Keratinocyte (primary cell): ENCODE results near the gene CRYGC. TPM values are rescaled to one million over a fixed set of nuclear protein-coding genes. Genes with fewer than 3 reads are reported as not detected.

Experiments
- DNase-seq: peaks from one replicate; pipeline ENCODE4 v3.0.0-alpha.2; 2011; ENCODE audit warnings: low read depth, missing footprints, low spot score
- FAIRE-seq: peaks from 2 replicates; lab custom pipeline; 2011; peaks lifted over from hg19 to GRCh38; lab: Jason Lieb, UNC
- H2AFZ ChIP-seq: 2 replicates; pipeline ENCODE4 v1.6.0; 2012; ENCODE audit warnings: low read length, control low read depth, inconsistent platforms; ENCODE audit not compliant: control insufficient read depth
- H3K27ac ChIP-seq: 2 replicates; pipeline ENCODE4 v1.5.1; 2011; ENCODE audit warnings: low read length; ENCODE audit not compliant: control insufficient read depth, insufficient read depth
- H3K27me3 ChIP-seq: 3 replicates; pipeline ENCODE4 v1.6.0; 2011; ENCODE audit warnings: low read length; ENCODE audit not compliant: control insufficient read depth, insufficient read depth; ENCODE audit errors: extremely low read depth
- H3K36me3 ChIP-seq, 2 experiments: 2 replicates in 1 of 2; 3 replicates in 1 of 2; pipeline ENCODE4 v1.5.1; 2011; ENCODE audit warnings: low read length in 2 of 2, mild to moderate bottlenecking in 1 of 2; ENCODE audit not compliant: control insufficient read depth in 2 of 2, insufficient read depth in 2 of 2; ENCODE audit errors: extremely low read depth in 1 of 2
- H3K4me1 ChIP-seq: 3 replicates; pipeline ENCODE4 v1.5.1; 2011; ENCODE audit warnings: low read length; ENCODE audit not compliant: control insufficient read depth, insufficient read depth; ENCODE audit errors: extremely low read depth
- H3K4me2 ChIP-seq: 3 replicates; pipeline ENCODE4 v1.6.0; 2011; ENCODE audit warnings: low read depth, low read length; ENCODE audit not compliant: control insufficient read depth, insufficient read depth; ENCODE audit errors: extremely low read depth
- H3K4me3 ChIP-seq, 3 experiments: fragments of 200-600 bp in 1 of 3; sonication (generic) in 1 of 3; 2 replicates in 2 of 3; 3 replicates in 1 of 3; pipeline ENCODE4 v1.5.1; 2011 to 2016; ENCODE audit warnings: low read length in 3 of 3, mild to moderate bottlenecking in 3 of 3, control low read depth in 2 of 3, inconsistent platforms in 1 of 3, low read depth in 1 of 3, mixed read lengths in 1 of 3, mixed run types in 1 of 3, moderate library complexity in 1 of 3; ENCODE audit not compliant: control insufficient read depth in 2 of 3, insufficient read depth in 2 of 3; ENCODE audit errors: extremely low read depth in 1 of 3
- H3K79me2 ChIP-seq: 2 replicates; pipeline ENCODE4 v1.6.0; 2012; ENCODE audit warnings: low read length; ENCODE audit not compliant: control insufficient read depth, insufficient read depth
- H3K9ac ChIP-seq: 3 replicates; pipeline ENCODE4 v1.6.0; 2011; ENCODE audit warnings: low read length; ENCODE audit not compliant: control insufficient read depth, insufficient read depth; ENCODE audit errors: extremely low read depth
- H3K9me1 ChIP-seq: 3 replicates; pipeline ENCODE4 v1.6.0; 2011; ENCODE audit warnings: low read length; ENCODE audit not compliant: control insufficient read depth, insufficient read depth; ENCODE audit errors: extremely low read depth
- H3K9me3 ChIP-seq: 2 replicates; pipeline ENCODE4 v1.5.1; 2012; ENCODE audit warnings: low read depth, low read length; ENCODE audit not compliant: control insufficient read depth
- H4K20me1 ChIP-seq: 3 replicates; pipeline ENCODE4 v1.6.0; 2011; ENCODE audit warnings: low read length; ENCODE audit not compliant: control insufficient read depth, insufficient read depth; ENCODE audit errors: extremely low read depth
- CTCF ChIP-seq, 3 experiments: IDR thresholded peaks in 1 of 3; conservative IDR thresholded peaks in 1 of 3; optimal IDR thresholded peaks in 1 of 3; 2 replicates in 2 of 3; 3 replicates in 1 of 3; pipeline versions ENCODE3 to v1.5.1; 2011; ENCODE audit warnings: low read length in 3 of 3, mild to moderate bottlenecking in 3 of 3, moderate library complexity in 2 of 3, control low read depth in 1 of 3, inconsistent platforms in 1 of 3; ENCODE audit not compliant: insufficient read depth in 2 of 3; ENCODE audit errors: extremely low read depth in 1 of 3
- EZH2 ChIP-seq: IDR thresholded peaks from one replicate; pipeline ENCODE4 v1.6.1; 2012; ENCODE audit warnings: inconsistent platforms, mild to moderate bottlenecking, low read length, moderate library complexity
- dilution Hi-C: fragments of 300-500 bp; cut with MboI; formaldehyde crosslinking; loops from one replicate; pipeline ENCODE4 v1.7.0; 2020; ENCODE audit warnings: low sequenced_read_pairs; ENCODE audit not compliant: extremely low pct_ligation_motif_present
- polyA plus RNA-seq, 5 experiments: library from polyadenylated mRNA; depleted of rRNA in 3 of 5; stranded (reverse) in 3 of 5; stranded (forward) in 1 of 5; unstranded in 1 of 5; fragments of >200 nt; gene quantifications; 1 replicate in 1 of 5; 2 replicates in 3 of 5; 3 replicates in 1 of 5; pipeline versions ENCODE4 v1.2.1 to v1.2.3, GENCODE V29; 2011 to 2012; ENCODE audit warnings: missing spikeins in 2 of 5, low read depth in 1 of 5, low replicate concordance in 1 of 5

Gene CRYGC
- polyA plus RNA-seq, 1 donor (not counting 4 experiments of a cell fraction or from before 2014, with no cell fraction given) = not detected

GRCh38 chr2:208090420-208090819 is 39.2 kb downstream of the CRYGC start:
- H2AFZ ChIP-seq = no peak overlapping the region
- H3K27me3 ChIP-seq = no peaks in the 10 kb centered on the region
- no peak overlapping the region for H3K4me2 ChIP-seq
- H4K20me1 ChIP-seq = no peaks in the 10 kb centered on the region
- no peaks in the 10 kb centered on the region for H3K79me2 ChIP-seq
- no peaks in the 10 kb centered on the region for H3K36me3 ChIP-seq
- no peak for DNase-seq
- H3K27ac ChIP-seq = no peak overlapping the region
- H3K4me3 ChIP-seq = no peak overlapping the region
- no peak for FAIRE-seq
- TF ChIP-seq EZH2 (no peak), CTCF (optimal IDR thresholded peaks at IDR 0.05 in 1 of 3, IDR thresholded peaks at IDR 0.05 in 1 of 3, conservative IDR thresholded peaks at IDR 0.05 in 1 of 3; ENCODE audit: extremely low read depth in 1 of 3, insufficient read depth in 2 of 3, low read length in 3 of 3) (no peak)
- no peak overlapping the region for H3K9ac ChIP-seq
- dilution Hi-C loops = no loop called here
- H3K9me3 ChIP-seq = no peaks in the 10 kb centered on the region
- H3K9me1 ChIP-seq = no peaks in the 10 kb centered on the region
- H3K4me1 ChIP-seq = no peaks in the 10 kb centered on the region

GRCh38 chr2:208086029-208086428 is 43.6 kb downstream of the CRYGC start:
- Histone ChIP-seq H3K4me2 (no peak overlapping the region), H3K4me3 (no peak overlapping the region), H3K9ac (no peak overlapping the region), H3K36me3 (no peaks in the 10 kb centered on the region), H3K4me1 (no peaks in the 10 kb centered on the region), H3K9me1 (no peaks in the 10 kb centered on the region), H4K20me1 (no peaks in the 10 kb centered on the region), H3K79me2 (no peaks in the 10 kb centered on the region), H3K9me3 (no peaks in the 10 kb centered on the region), H3K27ac (no peak overlapping the region), H2AFZ (no peak overlapping the region), H3K27me3 (no peaks in the 10 kb centered on the region)
- DNase-seq (no peak), FAIRE-seq (no peak)
- dilution Hi-C loops = no loop called here
- TF ChIP-seq EZH2 (no peak), CTCF (optimal IDR thresholded peaks at IDR 0.05 in 1 of 3, IDR thresholded peaks at IDR 0.05 in 1 of 3, conservative IDR thresholded peaks at IDR 0.05 in 1 of 3; ENCODE audit: extremely low read depth in 1 of 3, insufficient read depth in 2 of 3, low read length in 3 of 3) (no peak)
